ENCODE measurements around the gene ZNF316.

DNA sequence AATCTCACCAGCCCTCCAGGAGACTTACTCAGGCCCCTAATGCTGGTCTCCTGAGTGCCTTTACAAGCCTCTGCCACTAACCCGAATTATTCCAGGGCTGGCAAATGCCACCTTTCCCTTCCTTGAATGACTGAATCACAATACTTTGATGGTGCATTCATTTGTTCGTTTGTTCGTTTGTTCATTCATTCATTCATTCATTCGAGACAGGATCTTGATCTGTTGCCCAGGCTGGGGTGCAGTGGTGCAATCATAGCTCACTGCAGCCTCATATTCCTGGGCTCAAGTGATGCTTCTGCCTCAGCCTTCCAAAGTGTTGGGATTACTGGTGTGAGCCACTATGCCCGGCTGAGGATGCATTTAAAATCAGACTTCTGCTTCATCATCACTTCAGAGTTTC is 63.7 kb downstream of the ZNF316 start:
- TF ChIP-seq, protein P1, sequence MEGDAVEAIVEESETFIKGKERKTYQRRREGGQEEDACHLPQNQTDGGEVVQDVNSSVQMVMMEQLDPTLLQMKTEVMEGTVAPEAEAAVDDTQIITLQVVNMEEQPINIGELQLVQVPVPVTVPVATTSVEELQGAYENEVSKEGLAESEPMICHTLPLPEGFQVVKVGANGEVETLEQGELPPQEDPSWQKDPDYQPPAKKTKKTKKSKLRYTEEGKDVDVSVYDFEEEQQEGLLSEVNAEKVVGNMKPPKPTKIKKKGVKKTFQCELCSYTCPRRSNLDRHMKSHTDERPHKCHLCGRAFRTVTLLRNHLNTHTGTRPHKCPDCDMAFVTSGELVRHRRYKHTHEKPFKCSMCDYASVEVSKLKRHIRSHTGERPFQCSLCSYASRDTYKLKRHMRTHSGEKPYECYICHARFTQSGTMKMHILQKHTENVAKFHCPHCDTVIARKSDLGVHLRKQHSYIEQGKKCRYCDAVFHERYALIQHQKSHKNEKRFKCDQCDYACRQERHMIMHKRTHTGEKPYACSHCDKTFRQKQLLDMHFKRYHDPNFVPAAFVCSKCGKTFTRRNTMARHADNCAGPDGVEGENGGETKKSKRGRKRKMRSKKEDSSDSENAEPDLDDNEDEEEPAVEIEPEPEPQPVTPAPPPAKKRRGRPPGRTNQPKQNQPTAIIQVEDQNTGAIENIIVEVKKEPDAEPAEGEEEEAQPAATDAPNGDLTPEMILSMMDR (IDR thresholded peaks at IDR 0.05) = no peak
- no peak for TF ChIP-seq POLR2A (IDR thresholded peaks at IDR 0.05)
